Gastrocnemius medialis (tissue), 4 donors: ENCODE measurements around the gene TMEM213.

Source experiments
- POLR2A ChIP-seq, 2 donors: fragments of 450-650 bp; IDR thresholded peaks; one replicate each; pipeline ENCODE4 v1.6.1; 2017; ENCODE audit warnings: antibody characterized with exemption in 2 of 2, mild to moderate bottlenecking in 2 of 2, moderate library complexity in 2 of 2
- TF ChIP-seq, protein P1 (sequence below), 5 experiments: fragments of 450-650 bp in 3 of 5; fragments of 200-600 bp in 2 of 5; sonication (generic) in 2 of 5; IDR thresholded peaks in 4 of 5; conservative IDR thresholded peaks in 1 of 5; 1 replicate in 4 of 5; 2 replicates in 1 of 5; pipeline ENCODE4 v1.5.1; 2016 to 2019; ENCODE audit warnings: antibody characterized with exemption in 5 of 5, mild to moderate bottlenecking in 3 of 5, moderate library complexity in 3 of 5

DNA sequence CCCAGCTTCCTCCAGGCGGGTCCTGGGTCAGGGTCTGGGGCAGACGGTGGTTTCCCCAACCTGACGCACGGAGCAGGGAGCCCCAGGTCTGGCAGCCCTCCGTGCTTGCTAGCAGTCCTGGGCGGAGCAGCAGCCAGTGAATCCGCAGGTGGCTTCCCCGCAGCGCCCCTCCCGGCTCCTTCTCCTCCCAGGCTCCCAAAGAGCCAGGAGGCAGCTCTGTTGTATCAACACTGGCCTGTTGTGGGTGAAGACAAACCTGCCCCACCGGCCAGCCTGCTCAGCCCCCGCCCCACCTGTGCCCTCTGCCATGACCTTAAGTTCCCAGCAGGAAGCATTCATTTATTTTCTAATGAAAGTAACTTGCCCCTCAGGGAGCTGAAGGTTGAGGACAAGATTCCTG lies 24.0 kb upstream of the TMEM213 start:
- TF ChIP-seq, protein P1, sequence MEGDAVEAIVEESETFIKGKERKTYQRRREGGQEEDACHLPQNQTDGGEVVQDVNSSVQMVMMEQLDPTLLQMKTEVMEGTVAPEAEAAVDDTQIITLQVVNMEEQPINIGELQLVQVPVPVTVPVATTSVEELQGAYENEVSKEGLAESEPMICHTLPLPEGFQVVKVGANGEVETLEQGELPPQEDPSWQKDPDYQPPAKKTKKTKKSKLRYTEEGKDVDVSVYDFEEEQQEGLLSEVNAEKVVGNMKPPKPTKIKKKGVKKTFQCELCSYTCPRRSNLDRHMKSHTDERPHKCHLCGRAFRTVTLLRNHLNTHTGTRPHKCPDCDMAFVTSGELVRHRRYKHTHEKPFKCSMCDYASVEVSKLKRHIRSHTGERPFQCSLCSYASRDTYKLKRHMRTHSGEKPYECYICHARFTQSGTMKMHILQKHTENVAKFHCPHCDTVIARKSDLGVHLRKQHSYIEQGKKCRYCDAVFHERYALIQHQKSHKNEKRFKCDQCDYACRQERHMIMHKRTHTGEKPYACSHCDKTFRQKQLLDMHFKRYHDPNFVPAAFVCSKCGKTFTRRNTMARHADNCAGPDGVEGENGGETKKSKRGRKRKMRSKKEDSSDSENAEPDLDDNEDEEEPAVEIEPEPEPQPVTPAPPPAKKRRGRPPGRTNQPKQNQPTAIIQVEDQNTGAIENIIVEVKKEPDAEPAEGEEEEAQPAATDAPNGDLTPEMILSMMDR (IDR thresholded peaks at IDR 0.05 in 4 of 5, conservative IDR thresholded peaks at IDR 0.05 in 1 of 5): no peak
- no peak for TF ChIP-seq POLR2A (IDR thresholded peaks at IDR 0.05)
